SK-N-SH treated with all-trans-retinoic acid at 6 μM for 48 hours (cell line): ENCODE results near the gene PERCC1.

Experiments
- ATAC-seq: fragments of 200-7000 bp; cut with Tn5 transposase; 3 replicates; pipeline ENCODE4 v1.9.1; 2020; ENCODE audit warnings: mild to moderate bottlenecking, moderate library complexity
- ARNTL ChIP-seq: fragments of 450-650 bp; formaldehyde crosslinking; IDR thresholded peaks from 2 replicates; pipeline ENCODE4 v1.5.0; 2020; ENCODE audit warnings: low read depth, mild to moderate bottlenecking, moderate library complexity, borderline replicate concordance
- BACH2 ChIP-seq: fragments of 250-450 bp; sonication (Bioruptor Pico); IDR thresholded peaks from 2 replicates; pipeline ENCODE4 v1.9.0; 2021; ENCODE audit warnings: mild to moderate bottlenecking, borderline replicate concordance
- CSDC2 ChIP-seq: fragments of 250-450 bp; sonication (Bioruptor Pico); IDR thresholded peaks from 2 replicates; pipeline ENCODE4 v1.5.0; 2020; ENCODE audit warnings: mild to moderate bottlenecking, moderate library complexity
- CSRNP3 ChIP-seq: fragments of 250-450 bp; sonication (Bioruptor Pico); IDR thresholded peaks from 2 replicates; pipeline ENCODE4 v1.5.1; 2021; ENCODE audit warnings: mild to moderate bottlenecking, moderate library complexity
- ESRRG ChIP-seq: fragments of 250-450 bp; sonication (Bioruptor Pico); IDR thresholded peaks from 2 replicates; pipeline ENCODE4 v1.6.1; 2021; ENCODE audit warnings: mild to moderate bottlenecking
- ISL1 ChIP-seq: fragments of 250-450 bp; sonication (Bioruptor Pico); IDR thresholded peaks from 2 replicates; pipeline ENCODE4 v2.1.2; 2022; ENCODE audit warnings: mild to moderate bottlenecking, moderate library complexity
- OSR1 ChIP-seq: fragments of 250-450 bp; sonication (Bioruptor Pico); IDR thresholded peaks from 2 replicates; pipeline ENCODE4 v1.8.0; 2022; ENCODE audit warnings: moderate library complexity, mild to moderate bottlenecking, inconsistent platforms
- PATZ1 ChIP-seq: fragments of 250-450 bp; sonication (Bioruptor Pico); IDR thresholded peaks from 2 replicates; pipeline ENCODE4 v1.8.0; 2020; ENCODE audit warnings: mild to moderate bottlenecking, moderate library complexity, borderline replicate concordance
- PPARA ChIP-seq: fragments of 250-450 bp; sonication (Bioruptor Pico); IDR thresholded peaks from 2 replicates; pipeline ENCODE4 v1.5.0; 2020; ENCODE audit warnings: mild to moderate bottlenecking, borderline replicate concordance
- RARB ChIP-seq: fragments of 250-450 bp; sonication (Bioruptor Pico); IDR thresholded peaks from 2 replicates; pipeline ENCODE4 v1.8.0; 2021; ENCODE audit warnings: mild to moderate bottlenecking, moderate library complexity
- TCF4 ChIP-seq: fragments of 250-450 bp; sonication (Bioruptor Pico); IDR thresholded peaks from 2 replicates; pipeline ENCODE4 v1.8.0; 2021; ENCODE audit warnings: mild to moderate bottlenecking, moderate library complexity, borderline replicate concordance
- TSHZ2 ChIP-seq: fragments of 250-450 bp; sonication (Bioruptor Pico); IDR thresholded peaks from 2 replicates; pipeline ENCODE4 v1.5.0; 2020; ENCODE audit warnings: mild to moderate bottlenecking, moderate library complexity
- ZFP3 ChIP-seq: fragments of 250-450 bp; sonication (Bioruptor Pico); IDR thresholded peaks from 2 replicates; pipeline ENCODE4 v1.5.0; 2020; ENCODE audit warnings: mild to moderate bottlenecking, moderate library complexity
- ZFP30 ChIP-seq: fragments of 450-650 bp; formaldehyde crosslinking; IDR thresholded peaks from 2 replicates; pipeline ENCODE4 v1.5.0; 2022; ENCODE audit warnings: mild to moderate bottlenecking, moderate library complexity
- ZNF70 ChIP-seq: fragments of 450-650 bp; formaldehyde crosslinking; IDR thresholded peaks from 2 replicates; pipeline ENCODE4 v1.5.0; 2020; ENCODE audit warnings: mild to moderate bottlenecking, moderate library complexity

PERCC1 gene

GRCh38 chr16:1472974-1473373 lies 42.1 kb downstream of the PERCC1 start (continued):
- TF ChIP-seq PPARA (CRISPR knock-in tag) (no peak), TCF4 (CRISPR knock-in tag) (no peak), PATZ1 (CRISPR knock-in tag) (no peak)

GRCh38 chr16:1474082-1474795 lies 43.4 kb downstream of the PERCC1 start:
- TF ChIP-seq PATZ1 (CRISPR knock-in tag): no peak
- TF ChIP-seq TSHZ2 (CRISPR knock-in tag): no peak
- TF ChIP-seq CSRNP3 (CRISPR knock-in tag): no peak
- no peak for TF ChIP-seq RARB (CRISPR knock-in tag)
- no peak for TF ChIP-seq PPARA (CRISPR knock-in tag)
- TF ChIP-seq BACH2 (CRISPR knock-in tag): no peak
- TF ChIP-seq CSDC2 (CRISPR knock-in tag): no peak
- TF ChIP-seq ISL1 (CRISPR knock-in tag): no peak
- TF ChIP-seq ZNF70: no peak
- TF ChIP-seq OSR1 (CRISPR knock-in tag): no peak
- no peak for TF ChIP-seq ESRRG
- TF ChIP-seq ZFP30: no peak
- TF ChIP-seq, all 23 proteins: peak for 0
- ATAC-seq: no peak; the same call in 2 of the 3 replicates

- ATAC-seq: peak; percentile 87
- no peak; the same call in 1 of the 2 replicates for TF ChIP-seq ZFP3 (CRISPR knock-in tag)
- TF ChIP-seq ARNTL (CRISPR knock-in tag): peak; percentile 92
- 0 out of 2 replicates have a peak, but pooled peaks have one; percentile 22 for TF ChIP-seq TSHZ2 (CRISPR knock-in tag)
- TF ChIP-seq, all 23 proteins: peak for 2
Measured at GRCh38 chr16:1474796-1475551, 44.1 kb downstream of the PERCC1 start, which contains the start of gene CLCN7. CLCN7 (minus strand) TSS chr16:1475028; CDS start chr16:1474974, 54 bp downstream.
